Stimulated activated CD8-positive, alpha-beta memory T cell treated with anti-CD3 and anti-CD28 coated beads, Interleukin-12 subunit alpha, Interleukin-12 subunit beta, amount 100 ng/mL, for 24 hours (primary cell): ENCODE data around the gene P3R3URF.
"Not testable (repeated sequence)": the region's sequence is repeated elsewhere in the genome, so short reads cannot be mapped to it uniquely, and the experiment has no call there.

Source experiments
- DNase-seq: peaks from one replicate; pipeline ENCODE4 v3.0.0-alpha.2; 2020; ENCODE audit errors: extremely low read depth

Gene P3R3URF

GRCh38 chr1:46176211-46176865, at the start of gene P3R3URF:
TSS of gene P3R3URF (minus strand) at chr1:46176488. CDS start at chr1:46176471, 17 bp downstream.
- no peak for DNase-seq

- DNase-seq: no peak
Observed at GRCh38 chr1:46224966-46225365, 48.7 kb upstream of the P3R3URF start.

DNA sequence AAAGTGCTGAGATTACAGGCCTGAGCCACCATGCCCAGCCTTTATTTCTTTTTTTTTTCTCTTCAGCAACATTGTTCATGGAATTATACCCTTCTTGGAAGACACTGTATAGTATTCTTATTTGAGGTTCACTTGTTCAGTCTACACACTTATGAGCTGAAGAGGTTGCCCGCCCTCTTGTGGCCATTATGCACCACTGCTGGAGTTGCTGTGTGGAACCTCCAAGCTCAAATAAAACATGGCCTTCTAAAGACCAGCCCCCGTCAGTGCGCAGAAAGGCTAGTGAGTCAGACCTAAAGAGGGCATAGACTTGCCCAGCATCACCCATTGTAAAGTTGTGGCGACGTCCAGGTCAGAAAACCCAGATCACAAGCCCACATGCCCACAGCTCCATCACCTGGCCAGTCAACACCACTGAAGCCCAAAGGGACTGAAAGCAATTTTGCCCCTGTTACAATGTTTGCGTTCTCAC, 47.2 kb upstream of the P3R3URF start:
- no peak for DNase-seq

DNA sequence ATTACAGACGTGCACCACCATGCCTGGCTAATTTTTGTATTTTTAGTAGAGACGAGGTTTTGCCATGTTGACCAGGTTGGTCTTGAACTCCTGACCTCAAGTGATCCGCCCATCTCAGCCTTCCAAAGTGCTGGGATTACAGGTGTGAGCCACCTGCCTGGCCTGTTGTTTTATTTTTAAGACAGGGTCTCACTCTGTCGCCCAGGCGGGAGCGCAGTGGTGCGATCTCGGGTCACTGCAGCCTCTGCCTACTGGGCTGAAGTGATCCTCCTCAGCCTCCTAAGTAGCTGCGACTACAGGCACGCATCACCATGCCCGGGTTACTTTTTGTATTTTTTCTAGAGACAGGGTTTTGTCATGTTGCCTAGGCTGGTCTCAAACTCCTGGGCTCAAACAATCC, 46.8 kb upstream of the P3R3URF start:
- DNase-seq: not testable (repeated sequence)

DNA sequence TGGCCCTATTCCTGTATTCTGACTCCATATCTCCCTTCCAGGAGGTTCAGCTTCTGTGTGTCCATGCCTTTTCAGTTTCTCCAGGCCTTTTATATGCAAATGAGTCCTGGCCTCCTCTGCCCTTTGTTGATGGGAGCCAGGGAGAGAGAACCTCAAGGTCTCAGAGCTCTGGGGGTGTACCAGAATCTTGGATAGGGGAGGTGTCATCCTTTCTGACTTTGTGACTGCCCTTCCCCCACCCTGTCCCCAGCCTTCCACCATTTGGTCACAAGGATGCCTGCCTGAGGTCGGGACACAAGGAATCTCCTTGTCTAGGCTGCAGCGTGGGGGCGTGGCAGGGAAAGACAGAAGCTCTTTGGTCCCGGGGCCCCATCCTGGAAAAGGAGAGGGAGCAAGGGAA, 45.5 kb upstream of the P3R3URF start:
- DNase-seq: no peak

DNA sequence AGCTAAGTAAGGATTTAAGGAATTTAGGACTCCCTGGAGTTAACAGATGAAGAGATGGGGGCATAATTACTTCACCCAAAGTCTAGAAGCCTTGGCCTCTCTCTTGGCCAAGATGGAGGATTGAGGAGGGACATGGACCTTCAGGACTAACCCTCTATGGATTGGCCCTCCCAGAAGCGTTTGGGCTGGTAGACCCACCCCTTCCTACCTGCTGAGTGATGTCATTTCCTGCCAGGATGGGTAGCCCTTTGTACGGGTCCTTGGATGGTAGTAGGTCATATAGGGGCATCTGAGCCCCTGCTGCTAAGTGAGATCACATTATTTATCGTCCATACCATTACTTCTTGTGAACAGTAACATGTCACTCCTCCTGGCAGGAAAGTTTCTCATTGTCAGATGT, 44.5 kb upstream of the P3R3URF start:
- DNase-seq: no peak

DNA sequence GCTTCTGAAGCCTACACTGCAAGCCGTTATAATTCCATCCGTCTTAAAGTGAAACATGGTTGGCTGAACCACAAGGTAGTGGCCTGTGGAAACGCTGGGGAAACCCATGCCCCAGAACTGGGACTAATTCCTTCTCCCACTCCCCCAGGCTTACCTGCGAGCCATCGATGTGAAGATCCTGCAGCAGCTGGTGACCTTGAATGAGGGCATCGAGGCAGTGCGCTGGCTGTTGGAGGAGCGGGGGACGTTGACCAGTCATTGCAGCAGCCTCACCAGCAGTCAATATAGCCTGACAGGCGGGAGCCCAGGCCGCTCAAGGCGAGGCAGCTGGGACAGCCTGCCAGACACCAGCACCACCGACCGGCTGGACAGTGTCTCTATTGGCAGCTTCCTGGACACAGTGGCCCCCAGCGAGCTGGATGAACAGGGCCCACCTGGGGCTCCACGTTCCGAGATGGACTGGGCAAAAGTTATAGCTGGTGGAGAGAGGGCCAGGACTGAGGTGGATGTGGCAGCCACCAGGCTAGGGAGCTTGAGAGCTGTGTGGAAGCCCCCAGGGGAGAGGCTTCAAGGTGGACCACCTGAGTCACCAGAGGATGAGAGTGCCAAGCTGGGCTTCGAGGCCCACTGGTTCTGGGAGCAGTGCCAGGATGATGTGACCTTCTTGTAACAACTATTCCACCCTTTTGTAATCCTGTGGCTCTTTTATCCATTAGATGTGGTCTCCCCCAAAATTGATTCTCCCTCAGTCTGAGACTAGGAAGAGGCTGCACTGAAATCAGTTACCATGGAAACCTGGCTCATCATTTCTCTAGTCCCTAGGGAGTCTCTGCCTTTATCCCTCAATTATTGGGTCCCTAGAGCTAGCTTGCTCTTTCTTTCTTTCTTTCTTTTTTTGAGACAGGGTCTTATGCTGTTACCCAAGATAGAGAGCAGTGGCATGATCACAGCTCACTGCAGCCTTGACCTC, 43.5 kb upstream of the P3R3URF start:
- no peak for DNase-seq

DNA sequence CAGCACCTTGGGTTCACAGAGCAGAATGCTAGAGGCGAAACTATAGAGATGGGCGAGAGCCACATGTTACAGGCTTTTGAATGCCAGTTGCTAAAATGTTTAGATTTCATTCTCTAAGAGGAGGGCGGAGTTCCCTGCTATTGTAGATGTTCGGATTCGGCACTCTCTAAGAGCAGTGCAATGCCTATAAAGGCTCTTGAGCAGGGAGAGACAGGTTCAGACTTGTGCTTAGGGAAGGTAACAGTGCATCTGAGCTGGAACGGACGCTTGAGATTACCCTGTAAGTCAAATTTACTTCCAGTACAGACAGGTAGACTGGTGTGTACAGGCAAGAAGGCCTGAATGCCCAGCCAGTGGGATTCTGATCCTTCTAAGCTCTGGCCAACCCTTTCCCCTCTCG, 42.2 kb upstream of the P3R3URF start:
- no peak for DNase-seq

- no peak for DNase-seq
Observed at GRCh38 chr1:46215504-46215903, 39.2 kb upstream of the P3R3URF start.

GRCh38 chr1:46211051-46211450, 34.8 kb upstream of the P3R3URF start:
- DNase-seq: no peak

- DNase-seq: no peak
Observed at GRCh38 chr1:46210561-46210960, 34.3 kb upstream of the P3R3URF start.

DNA sequence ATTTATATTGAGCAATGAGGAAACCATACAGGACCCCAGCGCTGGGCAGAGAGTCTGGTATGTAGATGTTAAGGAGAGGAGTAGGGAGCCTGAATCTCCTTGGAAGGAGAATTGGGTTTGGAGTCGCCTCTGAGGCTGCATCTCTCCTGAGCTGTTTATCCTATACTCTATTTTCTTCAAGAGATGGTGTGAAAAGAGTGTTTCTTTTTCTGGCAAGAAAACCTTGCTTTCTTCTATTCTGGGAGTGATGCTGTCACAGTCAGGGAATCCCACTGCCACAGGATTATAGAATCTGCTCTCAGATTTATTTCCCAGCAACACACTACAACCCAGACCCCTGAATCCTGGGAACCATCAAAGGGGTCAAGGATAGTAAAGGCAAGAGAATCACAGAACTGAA, 30.1 kb upstream of the P3R3URF start:
- no peak for DNase-seq

- no peak for DNase-seq
Observed at GRCh38 chr1:46205791-46206190, 29.5 kb upstream of the P3R3URF start.

DNA sequence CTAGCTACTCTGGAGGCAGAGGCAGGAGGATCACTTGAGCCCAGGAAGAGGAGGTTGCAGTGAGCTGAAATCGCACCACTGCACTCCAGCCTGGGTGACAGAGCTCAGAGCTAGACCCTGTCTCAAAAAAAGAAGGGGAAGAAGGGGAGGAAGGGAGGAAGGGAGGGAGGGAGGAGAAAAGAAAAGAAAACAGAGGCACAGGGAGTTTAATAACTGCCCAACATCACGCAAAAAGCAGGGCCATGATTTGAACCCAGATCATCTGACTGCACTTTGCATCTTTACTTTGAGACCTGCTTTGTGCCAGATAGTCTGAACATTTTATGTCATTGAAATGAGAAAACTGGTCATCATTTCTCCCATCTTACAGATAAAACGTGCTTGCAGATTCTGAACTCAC, 28.9 kb upstream of the P3R3URF start:
- DNase-seq: no peak

DNA sequence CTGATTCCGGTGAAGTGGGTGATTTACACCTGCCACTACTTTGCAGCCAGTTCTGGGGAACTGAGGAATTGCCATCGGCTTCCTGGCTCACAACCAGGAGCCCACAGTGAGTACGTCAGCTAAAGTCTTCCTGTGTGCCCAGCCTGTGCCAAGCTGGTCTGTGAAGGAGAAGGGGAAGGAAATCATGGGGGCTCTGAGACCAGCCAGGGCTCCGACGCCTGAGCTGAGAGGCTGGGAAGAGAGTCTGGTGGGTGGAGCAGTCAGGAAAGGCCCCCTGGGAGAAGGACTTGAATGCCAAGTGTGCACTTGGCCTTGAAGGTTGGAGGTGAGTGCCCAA, 28.1 kb upstream of the P3R3URF start:
- no peak for DNase-seq

- DNase-seq: no peak
Observed at GRCh38 chr1:46203738-46204405, 27.6 kb upstream of the P3R3URF start.

DNA sequence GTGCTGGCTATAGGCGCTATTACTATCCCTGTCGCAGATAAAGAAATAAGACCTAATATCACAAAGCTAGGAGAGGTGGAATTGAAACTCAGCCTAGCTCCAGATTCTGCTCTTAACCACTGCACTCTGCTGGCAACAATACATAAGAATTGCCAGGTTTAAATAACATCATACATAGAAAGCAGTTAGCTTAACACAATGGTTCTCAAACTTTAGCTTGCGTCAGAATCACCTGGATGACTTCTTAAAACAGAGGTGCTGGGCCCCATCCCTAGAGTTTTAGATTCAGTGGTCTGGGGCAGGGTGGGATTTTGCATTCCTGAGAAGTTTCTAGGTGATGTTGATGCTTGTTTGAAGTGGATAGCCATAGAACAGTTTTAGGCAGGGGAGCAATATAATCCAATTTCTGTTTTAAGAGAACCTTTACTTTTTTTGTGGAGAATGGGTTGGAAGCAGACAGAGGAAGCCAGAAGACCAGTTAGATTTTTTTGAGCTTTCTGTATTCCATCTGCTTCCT, 23.0 kb upstream of the P3R3URF start:
- no peak for DNase-seq

GRCh38 chr1:46197964-46198811, 21.9 kb upstream of the P3R3URF start, which contains the start of gene POMGNT1:
TSS of gene POMGNT1 (minus strand) at chr1:46198434. CDS start at chr1:46197821, 613 bp downstream.
- DNase-seq: peak; percentile 39

DNA sequence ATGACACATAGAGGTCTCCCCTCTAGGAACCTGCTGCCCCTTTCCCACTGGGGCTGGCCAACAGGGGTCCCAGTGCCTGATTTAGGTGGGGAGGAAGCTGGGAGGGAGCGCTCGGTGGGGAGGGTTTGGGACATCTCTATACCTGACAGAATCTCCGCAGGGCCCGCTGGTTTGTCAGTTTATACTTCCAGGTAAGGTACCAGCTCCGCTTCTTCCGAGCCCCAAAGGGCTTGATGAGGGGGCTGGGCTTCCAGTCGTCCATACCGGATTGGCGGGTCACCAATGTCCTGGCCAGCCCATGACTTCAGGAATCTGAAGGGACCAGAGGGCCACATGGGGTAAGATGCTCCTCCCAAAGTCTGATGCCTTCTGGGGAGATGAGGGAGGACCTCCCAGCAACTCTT, 21.3 kb upstream of the P3R3URF start:
- no peak for DNase-seq

DNA sequence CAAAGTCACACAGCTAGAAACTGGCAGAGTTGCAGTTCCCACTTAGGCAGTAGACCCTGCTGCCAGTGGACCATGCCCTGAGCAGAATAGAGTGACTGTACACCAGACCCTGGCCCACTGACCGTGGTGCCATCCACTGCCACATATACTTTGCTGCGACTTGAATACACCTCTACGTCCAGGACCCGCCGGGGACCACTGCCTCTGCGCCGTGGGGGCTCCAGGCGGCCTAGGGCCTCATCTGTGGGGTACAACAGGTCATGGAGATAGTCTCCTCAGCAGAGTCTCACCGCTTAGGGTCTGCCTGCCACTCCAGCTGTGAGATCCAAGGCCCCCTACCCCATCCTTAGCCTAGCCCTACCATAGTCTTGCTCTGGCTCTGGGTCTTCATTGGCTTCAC, 20.3 kb upstream of the P3R3URF start:
- DNase-seq: no peak

- DNase-seq: no peak
Observed at GRCh38 chr1:46194641-46195193, 18.4 kb upstream of the P3R3URF start.
